Activated CD8-positive, alpha-beta T cell treated with anti-CD3 and anti-CD28 coated beads, Interleukin-2, amount 10 ng/mL, durations not matched to agents 7 days and 5 days (primary cell): Measurements from ENCODE around the gene DIAPH1. TPM values are rescaled to one million over a fixed set of nuclear protein-coding genes. Genes with fewer than 3 reads are reported as not detected.

ENCODE experiments used
- ATAC-seq: fragments of 150-1000 bp; cut with Tn5 transposase; one replicate; pipeline ENCODE4 v1.10.0; 2021; ENCODE audit warnings: moderate library complexity
- CTCF ChIA-PET: fragments of 350-600 bp; sonication (Branson Sonifier 250); formaldehyde crosslinking; loops from one replicate; lab custom pipeline; 2021; ENCODE audit warnings: antibody characterized with exemption; lab: Charles Lee
- POLR2A ChIA-PET: fragments of 350-600 bp; sonication (Branson Sonifier 250); formaldehyde crosslinking; loops from one replicate; lab custom pipeline; 2021; ENCODE audit warnings: antibody characterized with exemption; lab: Charles Lee
- DNase-seq: peaks from one replicate; pipeline ENCODE4 v3.0.0-alpha.2; 2020
- H3K27ac Mint-ChIP-seq: one replicate; pipeline ENCODE4 v1.8.0; 2021; ENCODE audit warnings: mild to moderate bottlenecking, mixed read lengths
- H3K27me3 Mint-ChIP-seq: one replicate; pipeline ENCODE4 v1.8.0; 2021; ENCODE audit warnings: low read depth, mixed read lengths
- H3K36me3 Mint-ChIP-seq: one replicate; pipeline ENCODE4 v1.8.0; 2021; ENCODE audit warnings: low read depth, mixed read lengths
- H3K4me1 Mint-ChIP-seq: one replicate; pipeline ENCODE4 v1.8.0; 2021; ENCODE audit warnings: low read depth, mixed read lengths
- H3K4me3 Mint-ChIP-seq: one replicate; pipeline ENCODE4 v1.8.0; 2021; ENCODE audit warnings: mild to moderate bottlenecking, mixed read lengths
- H3K9me3 Mint-ChIP-seq: one replicate; pipeline ENCODE4 v1.8.0; 2022; ENCODE audit warnings: mixed read lengths; ENCODE audit not compliant: insufficient read depth
- total RNA-seq, 2 experiments: library from RNA; stranded (reverse); gene quantifications; one replicate each; pipeline ENCODE4 v1.2.3, GENCODE V29; 2021

DIAPH1 gene
- total RNA-seq, 2 experiments from 2014 or later: 281 to 286 TPM

DNA sequence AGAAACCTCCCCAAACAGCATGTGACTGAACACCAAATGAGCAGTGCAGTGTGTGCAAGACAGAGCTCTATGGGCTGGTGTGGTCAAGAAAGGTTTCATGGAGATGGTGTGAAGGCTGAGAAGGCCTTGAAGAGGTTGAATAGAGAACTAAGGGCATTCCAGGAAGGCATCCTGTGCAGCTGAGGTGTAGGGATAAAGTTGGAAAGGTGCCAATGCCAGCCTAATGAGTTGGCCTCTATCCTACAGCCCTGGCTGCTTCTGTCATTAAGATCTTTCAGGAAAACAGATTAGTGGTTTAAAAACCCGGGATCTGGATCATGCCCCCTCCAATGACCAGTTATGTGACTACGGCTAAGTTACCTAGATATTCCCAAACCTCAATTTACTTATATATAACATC is 13.8 kb upstream of the DIAPH1 start:
- ChIA-PET POLR2A (interaction anchor here (1.0 kb wide), 1 partner anchor 13 kb away, joined by 4 read pairs; the partner anchor contains the start of gene DIAPH1), CTCF (interaction anchor here (1.0 to 13.0 kb wide), 7 partner anchors 9 to 68 kb away, joined by 3 to 206 read pairs (median 12); partner anchors contain the start of gene DIAPH1)
- no peak overlapping the region for H3K27ac Mint-ChIP-seq
- H3K4me3 Mint-ChIP-seq: no peak overlapping the region
- H3K4me1 Mint-ChIP-seq: peaks cover 30% of the 10 kb centered on the region
- H3K27me3 Mint-ChIP-seq: no peaks in the 10 kb centered on the region
- no peaks in the 10 kb centered on the region for H3K9me3 Mint-ChIP-seq
- ATAC-seq (no peak), DNase-seq (no peak)
- peaks cover 49% of the 10 kb centered on the region for H3K36me3 Mint-ChIP-seq

- H3K27me3 Mint-ChIP-seq: no peaks in the 10 kb centered on the region
- no peaks in the 10 kb centered on the region for H3K9me3 Mint-ChIP-seq
- ATAC-seq: no peak
- H3K4me3 Mint-ChIP-seq: no peak overlapping the region
- DNase-seq: no peak
- peaks cover 23% of the 10 kb centered on the region for H3K4me1 Mint-ChIP-seq
- H3K27ac Mint-ChIP-seq: no peak overlapping the region
- CTCF ChIA-PET: interaction anchor here (1.1 to 13.0 kb wide), 5 partner anchors 13 to 66 kb away, joined by 5 to 206 read pairs (median 20); partner anchors contain the start of gene DIAPH1
- POLR2A ChIA-PET: no interaction called here
- H3K36me3 Mint-ChIP-seq: peaks cover 61% of the 10 kb centered on the region
Measured at GRCh38 chr5:141630570-141631140, 11.9 kb upstream of the DIAPH1 start.

- ATAC-seq (no peak), DNase-seq (no peak)
- Mint-ChIP-seq H3K36me3 (peaks cover 65% of the 10 kb centered on the region), H3K9me3 (no peaks in the 10 kb centered on the region), H3K4me3 (no peak overlapping the region), H3K27me3 (no peaks in the 10 kb centered on the region), H3K4me1 (peaks cover 15% of the 10 kb centered on the region), H3K27ac (no peak overlapping the region)
- POLR2A ChIA-PET: interaction anchor here (3.1 kb wide), 1 partner anchor 8 kb away, joined by 24 read pairs; the partner anchor contains the start of genes HDAC3 and RELL2
- CTCF ChIA-PET: interaction anchor here (0.7 to 13.0 kb wide), 5 partner anchors 9 to 64 kb away, joined by 3 to 206 read pairs (median 6); partner anchors contain the start of gene DIAPH1
Measured at GRCh38 chr5:141628175-141628788, 9.5 kb upstream of the DIAPH1 start.

DNA sequence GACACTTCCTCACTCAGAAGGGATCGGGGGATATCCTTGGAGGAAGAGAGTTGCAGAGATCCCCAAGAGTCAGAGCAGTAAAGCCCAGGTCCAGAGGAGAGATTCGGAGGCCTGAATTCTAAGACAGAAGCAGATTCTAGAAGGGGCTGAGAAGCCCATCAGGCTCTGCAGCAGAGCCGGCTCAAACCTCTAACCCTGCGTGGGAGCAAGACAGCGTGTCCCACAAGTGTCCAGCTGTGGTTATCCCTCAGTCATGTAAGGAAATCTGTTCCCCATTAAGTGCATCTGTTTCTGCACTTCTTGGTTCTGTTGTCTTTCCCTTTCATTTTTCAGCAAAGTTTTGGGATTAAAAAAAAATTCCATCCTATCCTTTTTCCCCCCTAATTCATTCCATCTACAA is 4.8 kb upstream of the DIAPH1 start:
- Mint-ChIP-seq H3K27me3 (no peaks in the 10 kb centered on the region), H3K36me3 (peaks cover 63% of the 10 kb centered on the region), H3K27ac (peak overlapping the region; percentile 85), H3K4me1 (peaks cover 37% of the 10 kb centered on the region), H3K4me3 (peak overlapping the region; percentile 15), H3K9me3 (no peaks in the 10 kb centered on the region)
- ChIA-PET POLR2A (interaction anchor here (0.5 to 1.9 kb wide), 3 partner anchors 20 to 1280 kb away, joined by 3 to 6 read pairs (median 4); no protein-coding TSS in a partner anchor), CTCF (interaction anchor here (0.7 to 8.2 kb wide), 8 partner anchors 9 to 59 kb away, joined by 4 to 84 read pairs (median 10); partner anchors contain the start of genes HDAC3 and RELL2)
- ATAC-seq (no peak), DNase-seq (no peak)

GRCh38 chr5:141623186-141623585 is 4.4 kb upstream of the DIAPH1 start:
- Mint-ChIP-seq H3K27me3 (no peaks in the 10 kb centered on the region), H3K4me1 (peaks cover 37% of the 10 kb centered on the region), H3K9me3 (no peaks in the 10 kb centered on the region), H3K36me3 (peaks cover 60% of the 10 kb centered on the region), H3K4me3 (peak overlapping the region; percentile 15), H3K27ac (peak overlapping the region; percentile 85)
- POLR2A ChIA-PET: interaction anchor here (0.5 to 1.9 kb wide), 4 partner anchors 13 to 1280 kb away, joined by 3 to 6 read pairs (median 4); no protein-coding TSS in a partner anchor
- peak; percentile 21 for ATAC-seq
- CTCF ChIA-PET: interaction anchor here (0.7 to 8.2 kb wide), 9 partner anchors 9 to 59 kb away, joined by 4 to 84 read pairs (median 9); partner anchors contain the start of genes HDAC3 and RELL2
- DNase-seq: peak; percentile 61

GRCh38 chr5:141618030-141618803 is 583 bp downstream of the DIAPH1 start:
- no peaks in the 10 kb centered on the region for H3K27me3 Mint-ChIP-seq

GRCh38 chr5:141617682-141618029 is 1.1 kb downstream of the DIAPH1 start:
- peak overlapping the region; percentile 98 for H3K27ac Mint-ChIP-seq
- H3K4me3 Mint-ChIP-seq: peak overlapping the region; percentile 98
- ATAC-seq (no peak), DNase-seq (no peak)
- H3K27me3 Mint-ChIP-seq: no peaks in the 10 kb centered on the region
- ChIA-PET CTCF (interaction anchor here (1.1 to 9.0 kb wide), 7 partner anchors 10 to 343 kb away, joined by 4 to 480 read pairs (median 108); partner anchors contain the start of genes HDAC3 and RELL2), POLR2A (interaction anchor here (0.8 to 4.2 kb wide), 6 partner anchors 9 to 37 kb away, joined by 3 to 39 read pairs (median 6); partner anchors contain the start of genes FCHSD1, HDAC3 and RELL2)
- H3K36me3 Mint-ChIP-seq: peaks cover 65% of the 10 kb centered on the region
- peaks cover 58% of the 10 kb centered on the region for H3K4me1 Mint-ChIP-seq
- no peaks in the 10 kb centered on the region for H3K9me3 Mint-ChIP-seq

More at GRCh38 chr5:141618030-141618803, 583 bp downstream of the DIAPH1 start:
- Mint-ChIP-seq H3K27ac (peak overlapping the region; percentile 98), H3K36me3 (peaks cover 61% of the 10 kb centered on the region), H3K9me3 (no peaks in the 10 kb centered on the region), H3K4me3 (peak overlapping the region; percentile 98), H3K4me1 (peaks cover 58% of the 10 kb centered on the region)
- POLR2A ChIA-PET: interaction anchor here (0.8 to 4.2 kb wide), 13 partner anchors 10 to 306 kb away, joined by 3 to 41 read pairs (median 4); partner anchors contain the start of genes FCHSD1, HDAC3 and RELL2
- DNase-seq: peak; percentile 62
- CTCF ChIA-PET: interaction anchor here (0.7 to 9.0 kb wide), 19 partner anchors 10 to 1782 kb away, joined by 3 to 480 read pairs (median 7); partner anchors contain the start of genes FCHSD1, HDAC3 and RELL2
- peak; percentile 35 for ATAC-seq

DNA sequence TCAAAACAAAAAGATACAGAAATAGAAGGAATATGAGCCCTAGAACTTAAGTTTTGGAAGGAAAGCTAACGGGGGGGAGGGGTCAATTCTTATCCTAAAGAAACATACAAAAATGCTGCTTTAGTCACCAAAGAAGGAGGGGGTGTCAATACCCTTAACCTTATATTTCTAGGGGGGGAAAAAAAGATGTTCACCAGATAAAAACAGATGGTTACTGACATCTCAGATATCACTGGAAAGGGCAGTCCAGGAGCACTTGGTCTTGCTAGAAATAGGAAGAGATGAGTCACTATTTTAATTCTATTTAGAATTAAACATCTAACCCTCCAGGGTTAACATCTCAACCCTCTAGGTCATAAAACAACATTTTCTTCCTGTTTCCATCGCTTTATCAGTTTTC is 1.7 kb downstream of the DIAPH1 start:
- no peaks in the 10 kb centered on the region for H3K9me3 Mint-ChIP-seq
- ATAC-seq (no peak), DNase-seq (no peak)
- peak overlapping the region; percentile 98 for H3K4me3 Mint-ChIP-seq
- peaks cover 56% of the 10 kb centered on the region for H3K4me1 Mint-ChIP-seq
- CTCF ChIA-PET: interaction anchor here (1.1 to 9.0 kb wide), 7 partner anchors 9 to 343 kb away, joined by 4 to 480 read pairs (median 108); partner anchors contain the start of genes HDAC3 and RELL2
- no peaks in the 10 kb centered on the region for H3K27me3 Mint-ChIP-seq
- peak overlapping the region; percentile 98 for H3K27ac Mint-ChIP-seq
- POLR2A ChIA-PET: interaction anchor here (0.8 to 4.2 kb wide), 7 partner anchors 8 to 34 kb away, joined by 3 to 39 read pairs (median 6); partner anchors contain the start of genes FCHSD1, HDAC3 and RELL2
- peaks cover 68% of the 10 kb centered on the region for H3K36me3 Mint-ChIP-seq

GRCh38 chr5:141615991-141616720 is 2.6 kb downstream of the DIAPH1 start:
- H3K9me3 Mint-ChIP-seq: no peaks in the 10 kb centered on the region
- peaks cover 66% of the 10 kb centered on the region for H3K36me3 Mint-ChIP-seq
- DNase-seq: no peak
- peak overlapping the region; percentile 98 for H3K27ac Mint-ChIP-seq
- POLR2A ChIA-PET: interaction anchor here (1.1 to 4.2 kb wide), 5 partner anchors 8 to 21 kb away, joined by 3 to 39 read pairs (median 7); partner anchors contain the start of genes HDAC3 and RELL2
- peaks cover 59% of the 10 kb centered on the region for H3K4me1 Mint-ChIP-seq
- ATAC-seq: no peak
- H3K4me3 Mint-ChIP-seq: peak overlapping the region; percentile 98
- H3K27me3 Mint-ChIP-seq: no peaks in the 10 kb centered on the region
- CTCF ChIA-PET: interaction anchor here (0.7 to 9.0 kb wide), 7 partner anchors 8 to 92 kb away, joined by 3 to 480 read pairs (median 108); partner anchors contain the start of genes HDAC3 and RELL2

- H3K27ac Mint-ChIP-seq: no peak overlapping the region
- CTCF ChIA-PET: interaction anchor here (1.3 to 9.0 kb wide), 6 partner anchors 8 to 49 kb away, joined by 3 to 480 read pairs (median 10); partner anchors contain the start of genes HDAC3 and RELL2
- ATAC-seq (no peak), DNase-seq (no peak)
- peaks cover 72% of the 10 kb centered on the region for H3K36me3 Mint-ChIP-seq
- peaks cover 71% of the 10 kb centered on the region for H3K4me1 Mint-ChIP-seq
- H3K9me3 Mint-ChIP-seq: no peaks in the 10 kb centered on the region
- POLR2A ChIA-PET: interaction anchor here (0.8 kb wide), 1 partner anchor 45 kb away, joined by 3 read pairs; no protein-coding TSS in a partner anchor
- H3K4me3 Mint-ChIP-seq: peak overlapping the region; percentile 12
- no peaks in the 10 kb centered on the region for H3K27me3 Mint-ChIP-seq
Measured at GRCh38 chr5:141613344-141613743, 5.5 kb downstream of the DIAPH1 start.
